Endothelial cell of umbilical vein (primary cell): ENCODE data around the gene PRSS21. TPM values are rescaled to one million over a fixed set of nuclear protein-coding genes. Genes with fewer than 3 reads are reported as not detected.

ENCODE experiments used
- BruUV-seq: library from RNA; stranded (reverse); fragments of 400-500 nt; replicated peaks from 2 replicates; lab custom pipeline; 2021; lab: Mats Ljungman, UMichigan
- CTCF ChIA-PET: fragments of 300-600, 350-600 bp; sonication (Branson Sonifier 250); formaldehyde crosslinking; loops from one replicate; lab custom pipeline; 2021; ENCODE audit warnings: antibody characterized with exemption, inconsistent platforms; lab: Charles Lee
- POLR2A ChIA-PET: fragments of 300-600, 350-600 bp; sonication (Branson Sonifier 250); formaldehyde crosslinking; loops from one replicate; lab custom pipeline; 2021; ENCODE audit warnings: antibody characterized with exemption, inconsistent platforms; lab: Charles Lee
- DNase-seq: peaks from one replicate; pipeline ENCODE4 v3.0.0-alpha.2; 2011; ENCODE audit warnings: low read depth, low spot score
- FAIRE-seq: peaks from 2 replicates; lab custom pipeline; 2011; peaks lifted over from hg19 to GRCh38; lab: Jason Lieb, UNC
- H2AFZ ChIP-seq: 2 replicates; pipeline ENCODE4 v1.6.0; 2012; ENCODE audit warnings: low read depth, low read length, control low read depth, inconsistent platforms
- H3K27ac ChIP-seq: 2 replicates; pipeline ENCODE4 v1.5.1; 2011; ENCODE audit warnings: low read depth, mild to moderate bottlenecking, control low read depth, low read length, moderate library complexity; ENCODE audit not compliant: insufficient read depth
- H3K27me3 ChIP-seq, 2 experiments: 2 replicates each; pipeline versions ENCODE4 v1.6.0 to v1.6.1; 2011; ENCODE audit warnings: low read length in 2 of 2, mixed read lengths in 1 of 2; ENCODE audit not compliant: control insufficient read depth in 2 of 2, insufficient read depth in 2 of 2
- H3K36me3 ChIP-seq, 2 experiments: 2 replicates in 1 of 2; 3 replicates in 1 of 2; pipeline ENCODE4 v1.5.1; 2011; ENCODE audit warnings: low read length in 2 of 2, mild to moderate bottlenecking in 1 of 2, moderate library complexity in 1 of 2; ENCODE audit not compliant: control insufficient read depth in 2 of 2, insufficient read depth in 2 of 2; ENCODE audit errors: extremely low read depth in 1 of 2
- H3K4me1 ChIP-seq: 3 replicates; pipeline ENCODE4 v1.5.1; 2011; ENCODE audit warnings: mild to moderate bottlenecking, low read length; ENCODE audit not compliant: control insufficient read depth, insufficient read depth; ENCODE audit errors: extremely low read depth
- H3K4me2 ChIP-seq: 2 replicates; pipeline ENCODE4 v1.6.1; 2011; ENCODE audit warnings: low read length, control low read depth, mixed read lengths; ENCODE audit not compliant: insufficient read depth
- H3K4me3 ChIP-seq, 3 experiments: fragments of 200-600 bp in 1 of 3; sonication (generic), shearing (Covaris generic) in 1 of 3; replicated peaks in 1 of 3; 2 replicates each; pipeline ENCODE4 v1.5.1; 2011 to 2016; ENCODE audit warnings: control low read depth in 3 of 3, low read length in 3 of 3, mild to moderate bottlenecking in 2 of 3, inconsistent platforms in 1 of 3, low read depth in 1 of 3, moderate library complexity in 1 of 3; ENCODE audit not compliant: insufficient read depth in 1 of 3
- H3K79me2 ChIP-seq: 2 replicates; pipeline ENCODE4 v1.6.0; 2012; ENCODE audit warnings: low read length, inconsistent platforms; ENCODE audit not compliant: control insufficient read depth, insufficient read depth
- H3K9ac ChIP-seq: replicated peaks from 2 replicates; pipeline ENCODE3; 2011; ENCODE audit warnings: low read length, control low read depth; ENCODE audit not compliant: insufficient read depth; ENCODE audit errors: extremely low read depth
- H3K9me1 ChIP-seq: replicated peaks from 3 replicates; pipeline ENCODE4 v1.6.0; 2011; ENCODE audit warnings: mild to moderate bottlenecking, low read length; ENCODE audit not compliant: control insufficient read depth, insufficient read depth; ENCODE audit errors: extremely low read depth
- H3K9me3 ChIP-seq: replicated peaks from 2 replicates; pipeline ENCODE4 v1.5.1; 2012; ENCODE audit warnings: low read length, inconsistent platforms; ENCODE audit not compliant: control insufficient read depth, insufficient read depth
- H4K20me1 ChIP-seq: replicated peaks from 2 replicates; pipeline ENCODE3; 2011; ENCODE audit warnings: mild to moderate bottlenecking, low read length; ENCODE audit not compliant: control insufficient read depth, insufficient read depth; ENCODE audit errors: extremely low read depth
- EZH2 ChIP-seq: IDR thresholded peaks from 2 replicates; pipeline ENCODE4 v1.6.1; 2012; ENCODE audit warnings: borderline replicate concordance, low read depth, mild to moderate bottlenecking, moderate library complexity, low read length, inconsistent platforms; ENCODE audit not compliant: severe bottlenecking
- FOS ChIP-seq: IDR thresholded peaks from 2 replicates; pipeline ENCODE4 v1.6.1; 2011; ENCODE audit warnings: mild to moderate bottlenecking, low read length, moderate library complexity, borderline replicate concordance; ENCODE audit not compliant: insufficient read depth
- GATA2 ChIP-seq: IDR thresholded peaks from 2 replicates; pipeline ENCODE4 v1.7.0; 2011; ENCODE audit warnings: low read depth, mild to moderate bottlenecking, moderate library complexity, mixed read lengths, low read length; ENCODE audit not compliant: insufficient read length, insufficient read depth
- JUN ChIP-seq: IDR thresholded peaks from 2 replicates; pipeline ENCODE4 v1.6.1; 2011; ENCODE audit warnings: borderline replicate concordance, low read depth; ENCODE audit not compliant: insufficient read length, insufficient read depth
- MAX ChIP-seq: IDR thresholded peaks from 2 replicates; pipeline ENCODE4 v1.6.1; 2011; ENCODE audit not compliant: insufficient read depth, insufficient read length
- MYC ChIP-seq: IDR thresholded peaks from one replicate; pipeline ENCODE4 v1.6.1; 2011; ENCODE audit warnings: mild to moderate bottlenecking, low read depth, low read length
- POLR2A ChIP-seq: IDR thresholded peaks from 2 replicates; pipeline ENCODE4 v1.6.1; 2012; ENCODE audit warnings: low read depth, mild to moderate bottlenecking, control low read depth, low read length
- POLR2AphosphoS5 ChIP-seq: IDR thresholded peaks from 2 replicates; pipeline ENCODE4 v1.6.1; 2012; ENCODE audit warnings: low read depth, mild to moderate bottlenecking, control low read depth, low read length, moderate library complexity; ENCODE audit not compliant: insufficient read depth
- dilution Hi-C: fragments of 300-500 bp; cut with MboI; formaldehyde crosslinking; loops from one replicate; pipeline ENCODE4 v1.15.0; 2019; ENCODE audit warnings: low sequenced_read_pairs; ENCODE audit not compliant: extremely low pct_ligation_motif_present
- intact Hi-C: fragments of 100-400 bp; cut with micrococcal nuclease; formaldehyde crosslinking; loops from one replicate; pipeline ENCODE4 v1.10.0; 2022
- polyA plus RNA-seq, 4 experiments: library from polyadenylated mRNA; depleted of rRNA in 3 of 4; stranded (reverse) in 3 of 4; unstranded in 1 of 4; fragments of >200 nt; gene quantifications; 2 replicates each; pipeline versions ENCODE4 v1.2.1 to v1.2.3, GENCODE V29; 2011 to 2012; ENCODE audit warnings: missing spikeins in 1 of 4
- total RNA-seq: library from RNA; stranded (reverse); gene quantifications from 2 replicates; pipeline ENCODE4 v1.2.3, GENCODE V29; 2021
- TF ChIP-seq, protein P1 (sequence below), 2 donors: IDR thresholded peaks; 1 replicate in 1 of 2; 2 replicates in 1 of 2; pipeline ENCODE4 v1.5.1; 2011; ENCODE audit warnings: low read length in 2 of 2, mild to moderate bottlenecking in 2 of 2, moderate library complexity in 2 of 2, control low read depth in 1 of 2, inconsistent platforms in 1 of 2, low read depth in 1 of 2; ENCODE audit not compliant: insufficient read depth in 1 of 2; ENCODE audit errors: extremely low read depth in 1 of 2

Gene PRSS21
- total and polyA plus RNA-seq, 2 donors (not counting 3 experiments of a cell fraction or from before 2014, with no cell fraction given): 0.28 TPM; not detected in 1

GRCh38 chr16:2842340-2843000, 25.4 kb downstream of the PRSS21 start:
- H2AFZ ChIP-seq: peak overlapping the region; percentile 28
- no peak for DNase-seq
- peaks cover 12% of the 10 kb centered on the region for H3K4me1 ChIP-seq
- H3K27me3 ChIP-seq: no peaks in the 10 kb centered on the region
- peak; percentile 89 for FAIRE-seq
- TF ChIP-seq JUN: no peak
- TF ChIP-seq GATA2: no peak
- TF ChIP-seq, protein P1, sequence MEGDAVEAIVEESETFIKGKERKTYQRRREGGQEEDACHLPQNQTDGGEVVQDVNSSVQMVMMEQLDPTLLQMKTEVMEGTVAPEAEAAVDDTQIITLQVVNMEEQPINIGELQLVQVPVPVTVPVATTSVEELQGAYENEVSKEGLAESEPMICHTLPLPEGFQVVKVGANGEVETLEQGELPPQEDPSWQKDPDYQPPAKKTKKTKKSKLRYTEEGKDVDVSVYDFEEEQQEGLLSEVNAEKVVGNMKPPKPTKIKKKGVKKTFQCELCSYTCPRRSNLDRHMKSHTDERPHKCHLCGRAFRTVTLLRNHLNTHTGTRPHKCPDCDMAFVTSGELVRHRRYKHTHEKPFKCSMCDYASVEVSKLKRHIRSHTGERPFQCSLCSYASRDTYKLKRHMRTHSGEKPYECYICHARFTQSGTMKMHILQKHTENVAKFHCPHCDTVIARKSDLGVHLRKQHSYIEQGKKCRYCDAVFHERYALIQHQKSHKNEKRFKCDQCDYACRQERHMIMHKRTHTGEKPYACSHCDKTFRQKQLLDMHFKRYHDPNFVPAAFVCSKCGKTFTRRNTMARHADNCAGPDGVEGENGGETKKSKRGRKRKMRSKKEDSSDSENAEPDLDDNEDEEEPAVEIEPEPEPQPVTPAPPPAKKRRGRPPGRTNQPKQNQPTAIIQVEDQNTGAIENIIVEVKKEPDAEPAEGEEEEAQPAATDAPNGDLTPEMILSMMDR (IDR thresholded peaks at IDR 0.05; ENCODE audit: extremely low read depth in 1 of 2, insufficient read depth in 1 of 2, low read depth in 1 of 2, low read length in 2 of 2): peak; percentile 61 to 79
- TF ChIP-seq FOS: no peak
- peak; percentile 62 for TF ChIP-seq POLR2AphosphoS5
- no peak for TF ChIP-seq MYC
- TF ChIP-seq MAX: no peak
- TF ChIP-seq POLR2A: no peak
- no peak for TF ChIP-seq EZH2
- no peak overlapping the region for H3K9ac ChIP-seq
- dilution Hi-C loops: no loop called here
- H3K27ac ChIP-seq: no peak overlapping the region
- H3K4me3 ChIP-seq: no peak overlapping the region
- H4K20me1 ChIP-seq: no peaks in the 10 kb centered on the region
- no peaks in the 10 kb centered on the region for H3K9me1 ChIP-seq
- no peaks in the 10 kb centered on the region for H3K79me2 ChIP-seq
- intact Hi-C loops: no loop called here
- CTCF ChIA-PET: interaction anchor here (1.0 to 6.4 kb wide), 4 partner anchors 11 to 85 kb away, joined by 3 to 372 read pairs (median 4); no protein-coding TSS in a partner anchor
- H3K36me3 ChIP-seq: no peaks in the 10 kb centered on the region
- POLR2A ChIA-PET: no interaction called here
- no TSS peak for BruUV-seq
- no peaks in the 10 kb centered on the region for H3K9me3 ChIP-seq
- H3K4me2 ChIP-seq: no peak overlapping the region
